SU-DHL-6 (cell line): ENCODE measurements around the gene ATRX.

ENCODE experiments used
- CTCF ChIP-seq: fragments of 200-600 bp; sonication (generic); IDR thresholded peaks from one replicate; pipeline ENCODE4 v1.5.1; 2017; ENCODE audit warnings: antibody characterized with exemption, mild to moderate bottlenecking, low read length, moderate library complexity; ENCODE audit not compliant: insufficient read depth, poor library complexity, severe bottlenecking
- EZH2phosphoT487 ChIP-seq: fragments of 200-600 bp; sonication (generic), shearing (Covaris generic); conservative IDR thresholded peaks from 2 replicates; pipeline ENCODE4 v1.6.1; 2018; ENCODE audit warnings: mild to moderate bottlenecking, antibody characterized with exemption, low read length, moderate library complexity, mixed read lengths

GRCh38 chrX:77527233-77528001 lies 258.6 kb downstream of the ATRX start:
- TF ChIP-seq CTCF (no peak), EZH2phosphoT487 (no peak)
